Endometrial microvascular endothelial cells (primary cell): ENCODE measurements around the gene BMERB1. TPM values are rescaled to one million over a fixed set of nuclear protein-coding genes. Genes with fewer than 3 reads are reported as not detected.
"Not testable (repeated sequence)": the region's sequence is repeated elsewhere in the genome, so short reads cannot be mapped to it uniquely, and the experiment has no call there.

ENCODE experiments used
- in situ Hi-C: cut with HindIII; loops from 2 replicates; pipeline ENCODE4 v1.10.0; 2017; ENCODE audit warnings: low sequenced_read_pairs, low pct_unique_long_range_greater_than_20kb; ENCODE audit errors: inconsistent ontology term
- total RNA-seq: library from RNA; depleted of rRNA; stranded (reverse); fragments of >200 nt; gene quantifications from one replicate; pipeline ENCODE4 v1.2.3, GENCODE V29; 2015; ENCODE audit errors: inconsistent ontology term

BMERB1 gene
- total RNA-seq, 1 donor from 2014 or later, result 28.4 TPM

DNA sequence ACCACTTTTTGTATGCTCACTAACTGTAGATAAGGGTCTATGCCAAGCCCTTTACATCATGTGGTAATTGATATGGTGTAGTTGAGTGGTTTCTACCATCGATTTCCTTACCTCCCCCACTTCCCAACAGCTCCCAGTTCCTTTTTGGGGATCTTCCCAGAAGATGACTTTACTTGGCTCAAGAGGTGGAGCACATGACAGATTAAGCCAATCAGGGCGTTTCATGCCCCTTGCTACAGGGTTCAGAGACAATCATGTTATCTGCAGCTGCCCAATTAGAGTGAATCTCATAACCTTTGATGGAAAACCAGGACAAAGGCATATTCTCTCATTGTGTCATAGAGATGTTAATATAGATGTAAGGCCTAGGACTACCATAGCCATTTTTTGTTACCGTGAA, 16.2 kb upstream of the BMERB1 start:
- in situ Hi-C loops, result no loop called here

DNA sequence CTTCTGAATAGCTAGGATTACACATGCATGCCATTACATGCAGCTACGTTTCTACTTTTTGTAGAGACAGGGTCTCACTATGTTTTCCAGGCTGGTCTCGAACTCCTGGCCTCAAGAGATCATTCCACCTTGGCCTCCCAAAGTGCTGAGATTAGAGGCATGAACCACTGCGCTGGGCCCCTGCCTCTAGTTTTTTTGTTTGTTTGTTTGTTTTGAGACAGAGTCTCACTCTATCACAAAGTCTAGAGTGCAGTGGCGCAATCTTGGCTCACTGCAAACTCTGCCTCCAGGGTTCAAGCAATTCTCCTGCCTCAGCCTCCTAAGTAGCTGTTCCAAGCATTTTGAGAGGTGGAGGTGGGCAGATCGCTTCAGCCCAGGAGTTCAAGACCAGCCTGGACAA, 12.7 kb upstream of the BMERB1 start:
- in situ Hi-C loops, result not testable (repeated sequence)

DNA sequence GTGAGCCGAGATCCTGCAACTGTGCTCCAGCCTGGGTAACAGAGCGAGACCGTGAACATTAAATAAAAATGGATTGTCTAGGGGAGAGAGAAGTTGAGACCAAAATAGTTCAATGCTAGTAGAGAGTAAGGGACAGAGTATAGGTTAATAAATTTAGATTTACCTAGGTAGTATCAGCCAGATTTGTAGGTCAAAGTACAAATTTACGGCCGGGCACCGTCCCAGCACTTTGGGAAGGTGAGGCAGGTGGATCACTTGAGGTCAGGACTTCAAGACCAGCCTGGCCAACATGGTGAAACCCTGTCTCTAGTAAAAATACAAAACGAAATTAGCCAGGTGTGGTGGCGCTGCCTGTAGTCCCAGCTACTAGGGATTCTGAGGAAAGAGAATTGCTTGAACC, 12.2 kb upstream of the BMERB1 start:
- in situ Hi-C loops, result no loop called here

DNA sequence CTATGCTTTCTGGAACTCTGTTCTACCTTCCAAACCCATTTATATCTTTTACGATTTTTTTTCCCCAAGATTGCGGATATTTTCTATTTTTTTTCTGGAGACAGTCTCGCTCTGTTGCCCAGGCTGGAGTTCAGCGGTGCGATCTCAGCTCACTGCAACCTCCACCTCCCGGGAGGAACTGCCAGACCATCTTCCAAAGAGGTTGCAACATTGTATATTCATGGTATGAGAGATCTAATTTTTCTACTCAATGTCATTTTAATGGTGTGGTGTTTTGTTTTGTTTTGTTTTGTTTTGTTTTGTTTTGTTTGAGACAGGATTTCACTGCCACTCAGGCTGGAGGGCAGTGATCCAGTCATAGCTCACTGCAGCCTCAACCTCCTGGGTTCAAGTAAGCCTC, 8.5 kb upstream of the BMERB1 start:
- in situ Hi-C loops, result no loop called here

DNA sequence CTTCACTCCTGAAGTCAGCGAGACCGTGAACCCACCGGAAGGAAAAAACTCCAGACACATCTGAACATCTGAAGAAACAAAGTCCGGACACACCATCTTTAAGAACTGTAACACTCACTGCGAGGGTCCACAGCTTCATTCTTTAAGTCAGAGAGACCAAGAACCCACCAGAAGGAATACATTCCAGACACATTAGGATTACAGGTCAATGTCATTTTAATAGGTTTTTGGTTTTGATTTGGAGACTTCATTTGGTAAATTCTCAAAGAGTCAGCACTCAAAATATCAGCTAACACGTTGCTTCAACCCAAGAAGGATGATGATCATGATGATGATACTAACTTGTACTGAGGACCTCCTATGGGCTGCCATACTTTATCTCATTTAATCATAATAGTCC, 7.6 kb upstream of the BMERB1 start:
- in situ Hi-C loops, result no loop called here

DNA sequence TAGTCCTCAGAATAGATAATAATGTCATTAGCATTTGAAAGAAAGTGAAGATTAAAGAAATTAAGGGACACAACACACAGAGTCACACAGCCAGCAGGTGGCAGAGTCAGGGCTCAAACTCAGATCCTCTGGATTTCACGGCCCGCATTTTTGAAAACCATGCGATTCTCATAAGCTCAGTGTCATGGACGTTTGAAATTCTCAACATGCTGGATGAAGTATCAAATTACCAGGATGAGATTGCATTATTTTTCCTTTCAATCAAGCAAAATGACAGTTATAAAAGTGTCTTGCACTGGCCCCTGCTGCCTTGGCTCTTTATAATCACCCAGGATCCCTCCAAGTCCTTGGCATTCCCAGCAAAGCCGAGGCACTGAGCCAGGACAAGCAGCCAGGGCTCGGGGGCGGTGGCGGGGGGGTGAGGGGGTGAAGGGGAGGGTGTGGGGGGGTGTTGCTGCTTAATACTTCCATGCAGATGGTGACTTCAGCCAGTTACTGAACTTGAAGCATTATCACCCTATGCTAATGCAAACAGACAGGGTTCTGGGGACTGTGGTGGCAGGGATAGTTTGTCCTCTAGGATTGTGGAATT, 6.6 kb upstream of the BMERB1 start:
- in situ Hi-C loops, result no loop called here

DNA sequence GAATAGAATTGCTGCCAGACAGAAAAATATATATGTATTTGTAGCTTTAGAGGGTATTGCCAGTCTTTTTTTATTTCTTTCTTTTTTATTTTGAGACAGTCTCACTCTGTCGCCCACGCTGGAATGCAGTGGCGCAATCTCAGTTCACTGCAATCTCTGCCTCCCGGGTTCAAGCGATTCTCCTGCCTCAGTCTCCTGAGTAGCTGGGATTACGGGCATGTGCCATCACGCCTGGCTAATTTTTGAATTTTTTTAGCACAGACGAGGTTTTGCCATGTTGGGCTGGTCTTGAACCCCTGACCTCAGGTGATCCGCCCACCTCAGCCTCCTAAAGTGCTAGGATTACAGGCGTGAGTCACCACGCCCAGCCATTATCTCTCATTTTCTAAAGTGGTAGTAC, 3.5 kb upstream of the BMERB1 start:
- in situ Hi-C loops, result not testable (repeated sequence)

DNA sequence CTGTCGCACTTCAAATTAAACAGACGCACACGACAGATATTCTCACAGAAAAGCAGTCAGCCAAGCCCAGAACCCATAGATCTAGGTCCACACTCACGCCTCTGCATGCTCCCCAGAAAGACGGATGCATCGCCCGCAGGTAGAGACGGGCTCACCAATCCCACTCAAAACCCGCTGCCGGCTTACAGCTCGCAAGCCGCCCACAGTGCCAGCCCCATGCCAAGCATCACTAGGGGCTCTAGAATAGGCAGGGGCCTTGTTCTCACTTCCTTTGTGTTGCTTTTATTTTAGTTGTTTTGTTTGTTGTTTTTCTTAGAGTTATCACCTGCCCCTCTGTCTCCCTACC, 336 bp upstream of the BMERB1 start:
- in situ Hi-C loops, result no loop called here

DNA sequence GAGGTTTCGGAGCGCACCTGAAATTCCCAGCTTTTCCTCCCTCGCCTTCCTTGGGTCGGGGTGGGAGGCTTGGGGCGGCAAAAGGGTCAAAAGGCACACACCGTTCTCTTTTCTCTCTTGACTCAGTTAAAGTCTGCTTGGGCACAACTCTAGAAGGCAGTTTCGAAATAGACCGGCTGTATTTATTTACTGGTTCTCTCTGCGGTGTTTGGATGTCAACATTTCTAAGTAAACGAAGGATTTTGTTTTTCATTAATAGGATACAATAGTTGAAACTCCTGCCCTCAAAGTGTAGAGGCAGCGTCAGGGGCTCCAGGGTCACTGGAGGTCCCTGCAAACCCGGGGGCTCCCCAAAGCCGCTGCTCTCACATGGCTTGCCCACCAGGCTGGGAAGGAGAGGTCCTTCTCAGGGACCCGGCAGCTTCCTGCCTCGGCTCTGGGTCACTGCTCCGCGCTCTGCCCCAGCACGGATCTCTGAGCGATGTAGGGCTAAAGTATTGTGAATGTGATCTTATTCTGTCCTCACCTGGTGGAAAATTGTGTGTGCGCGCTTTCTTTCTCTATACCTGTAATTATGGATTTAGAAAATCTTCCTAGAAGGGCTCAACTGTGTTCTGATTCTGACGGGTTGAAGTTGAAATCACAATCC, 952 bp downstream of the BMERB1 start:
- in situ Hi-C loops, result no loop called here

DNA sequence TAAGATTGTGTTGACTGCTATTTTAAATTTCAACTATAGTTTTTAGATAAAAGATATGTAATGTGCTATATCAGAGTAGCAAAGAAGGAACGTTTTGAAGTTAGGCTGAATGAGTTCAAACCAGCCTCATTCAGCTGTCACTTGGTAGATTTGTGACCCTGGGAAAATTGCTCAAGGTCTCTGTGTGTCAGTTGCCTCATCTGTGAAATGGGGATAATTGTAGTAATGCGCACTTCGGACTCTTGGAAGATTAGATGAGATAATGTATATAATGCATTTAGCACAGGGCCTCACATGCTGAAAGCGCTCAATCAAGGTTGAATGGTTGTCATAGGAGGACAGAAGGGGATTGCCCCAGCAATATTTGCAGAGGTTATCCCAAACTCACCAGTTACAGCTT, 4.7 kb downstream of the BMERB1 start:
- in situ Hi-C loops, result no loop called here

DNA sequence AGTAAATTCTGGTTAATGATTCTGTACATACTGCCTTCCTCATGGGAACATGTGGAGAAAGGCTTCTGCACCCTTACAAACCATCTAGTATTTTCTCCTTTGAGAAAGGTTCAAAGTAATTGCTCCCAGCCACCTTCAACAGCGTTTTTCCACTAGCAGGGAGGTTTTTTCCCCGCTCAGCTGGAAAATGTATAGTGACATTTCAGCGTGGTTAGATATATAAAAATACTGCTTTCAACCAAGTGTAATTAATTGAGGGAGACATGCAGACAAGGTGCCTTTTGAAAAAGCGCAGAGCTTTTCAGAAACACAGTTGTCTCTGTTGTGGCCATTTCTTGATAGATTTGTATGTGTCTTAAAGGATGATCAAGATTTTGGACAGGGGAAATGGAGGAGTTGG, 5.1 kb downstream of the BMERB1 start:
- in situ Hi-C loops, result no loop called here

DNA sequence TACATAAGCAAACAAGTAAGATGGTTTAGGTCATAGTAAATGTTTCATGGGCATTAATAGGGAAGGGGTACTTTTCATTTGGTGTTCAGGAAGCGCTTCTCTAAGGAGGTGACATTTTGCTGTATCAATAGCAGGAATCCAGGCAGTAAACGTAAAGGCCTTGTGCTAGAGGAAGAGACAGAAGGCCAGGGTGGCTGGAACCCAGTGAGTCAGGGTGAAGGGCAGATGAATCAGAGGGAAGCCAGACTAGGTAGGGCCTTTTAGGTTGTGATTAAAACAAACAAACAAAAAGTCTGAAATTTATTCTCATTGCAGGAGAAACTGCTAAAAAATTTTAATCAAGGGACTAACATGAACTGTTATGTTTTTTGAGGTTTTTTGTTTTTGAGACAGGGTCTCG, 6.5 kb downstream of the BMERB1 start:
- in situ Hi-C loops, result no loop called here

DNA sequence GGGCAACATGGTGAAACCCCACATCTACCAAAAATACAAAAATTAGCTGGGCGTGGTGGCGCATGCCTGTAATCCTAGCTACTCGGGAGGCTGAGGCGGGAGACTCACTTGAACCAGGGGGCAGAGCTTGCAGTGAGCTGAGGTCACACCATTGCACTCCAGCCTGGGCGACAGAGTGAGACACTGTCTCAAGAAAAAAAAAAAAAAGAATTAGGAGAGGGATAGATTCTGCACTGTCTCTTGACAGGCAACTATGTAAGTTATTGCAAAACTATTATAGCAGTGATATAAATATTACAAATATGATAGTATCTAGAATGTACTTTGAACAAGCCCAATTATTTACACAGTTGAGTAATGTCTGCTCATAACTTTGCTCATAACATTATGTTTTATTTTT, 7.8 kb downstream of the BMERB1 start:
- in situ Hi-C loops, result not testable (repeated sequence)

DNA sequence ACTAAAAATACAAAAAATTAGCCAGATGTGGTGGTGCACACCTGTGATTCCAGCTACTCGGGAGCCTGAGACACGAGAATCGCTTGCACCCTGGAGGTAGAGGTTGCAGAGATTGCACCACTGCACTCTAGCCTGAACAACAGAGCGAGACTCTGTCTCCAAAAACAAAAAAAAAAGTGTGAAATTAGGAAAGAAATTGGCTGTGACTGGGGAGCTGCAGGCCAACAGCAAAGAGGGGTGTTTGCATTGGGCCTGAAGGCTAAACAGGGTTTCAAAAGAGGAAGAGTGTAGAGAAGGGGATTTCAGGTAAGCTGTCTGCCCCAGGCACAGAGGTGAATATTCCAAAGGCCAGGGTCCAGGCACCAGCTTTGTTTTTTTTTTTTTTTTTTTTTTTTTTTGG, 9.4 kb downstream of the BMERB1 start:
- in situ Hi-C loops, result no loop called here

DNA sequence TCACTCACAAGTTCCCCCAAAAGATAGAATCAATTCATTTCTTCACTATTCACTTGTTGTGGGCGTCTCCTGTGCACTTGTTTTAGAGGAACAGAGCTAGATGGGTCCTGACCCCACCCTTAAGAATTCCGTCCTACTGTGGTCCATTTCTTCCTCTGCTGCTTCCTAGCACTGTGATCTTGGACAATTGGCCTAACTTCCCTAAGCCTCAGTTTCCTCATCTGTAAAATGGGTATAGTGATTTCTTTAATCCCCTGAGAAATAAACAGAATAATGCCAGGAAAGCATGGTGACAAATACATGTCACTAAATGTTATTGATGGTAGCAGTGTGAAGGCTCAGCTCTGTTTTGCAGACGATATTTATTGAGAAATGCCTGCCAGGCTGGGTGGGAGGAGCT, 9.9 kb downstream of the BMERB1 start:
- in situ Hi-C loops, result no loop called here

DNA sequence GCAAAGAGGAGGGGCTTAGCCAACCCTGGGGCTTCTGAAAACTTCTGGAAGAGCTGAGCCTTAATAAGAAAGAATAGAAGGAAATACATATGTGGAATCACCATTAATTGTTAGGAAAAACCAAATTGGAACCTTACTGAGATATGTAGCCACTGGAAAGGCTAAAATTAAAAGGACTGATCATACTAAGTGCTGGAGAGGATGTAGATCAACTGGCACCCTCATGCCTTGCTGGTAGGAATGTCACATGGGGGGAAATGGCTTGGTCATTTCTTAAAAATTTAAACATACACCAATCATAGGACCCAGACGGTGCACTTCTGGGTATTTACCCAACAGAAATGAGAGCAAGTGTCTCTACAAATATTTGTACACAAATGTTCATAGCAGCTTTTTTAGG, 11.1 kb downstream of the BMERB1 start:
- in situ Hi-C loops, result no loop called here

DNA sequence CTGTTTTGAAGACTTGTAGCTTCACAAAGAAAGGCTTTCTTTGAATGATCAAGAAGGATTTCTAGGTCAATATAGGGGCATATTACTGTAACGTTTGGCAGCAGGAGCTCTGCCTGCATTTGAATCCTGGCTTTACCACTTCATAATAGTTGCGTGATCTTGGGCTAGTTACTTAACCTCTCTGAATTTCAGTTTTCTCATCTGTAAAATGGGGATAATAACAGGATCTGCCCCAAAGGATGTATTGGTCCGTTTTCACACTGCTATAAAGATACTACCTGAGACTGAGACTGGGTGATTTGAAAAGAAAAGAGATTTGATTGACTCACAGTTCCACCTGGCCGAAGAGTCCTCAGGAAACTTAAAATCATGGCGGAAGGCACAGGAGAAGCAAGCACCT, 12.5 kb downstream of the BMERB1 start:
- in situ Hi-C loops, result no loop called here

DNA sequence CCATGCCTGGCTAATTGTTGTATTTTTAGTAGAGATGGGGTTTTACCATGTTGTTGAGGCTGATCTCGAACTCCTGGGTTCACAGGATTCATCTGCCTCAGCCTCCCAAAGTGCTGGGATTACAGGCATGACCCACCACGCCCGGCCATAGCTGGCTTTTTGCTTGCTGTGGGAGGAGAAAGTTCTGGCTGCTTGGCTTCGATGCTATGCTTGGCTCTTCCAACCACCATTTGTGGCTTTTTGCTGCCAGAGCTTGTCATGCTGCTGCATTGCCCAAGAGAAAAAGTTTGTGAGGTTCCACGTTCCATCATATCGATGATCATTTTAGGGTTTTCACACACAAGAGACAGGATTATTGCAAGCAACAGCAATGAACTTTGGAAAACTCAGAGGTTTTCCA, 16.2 kb downstream of the BMERB1 start:
- in situ Hi-C loops, result no loop called here

DNA sequence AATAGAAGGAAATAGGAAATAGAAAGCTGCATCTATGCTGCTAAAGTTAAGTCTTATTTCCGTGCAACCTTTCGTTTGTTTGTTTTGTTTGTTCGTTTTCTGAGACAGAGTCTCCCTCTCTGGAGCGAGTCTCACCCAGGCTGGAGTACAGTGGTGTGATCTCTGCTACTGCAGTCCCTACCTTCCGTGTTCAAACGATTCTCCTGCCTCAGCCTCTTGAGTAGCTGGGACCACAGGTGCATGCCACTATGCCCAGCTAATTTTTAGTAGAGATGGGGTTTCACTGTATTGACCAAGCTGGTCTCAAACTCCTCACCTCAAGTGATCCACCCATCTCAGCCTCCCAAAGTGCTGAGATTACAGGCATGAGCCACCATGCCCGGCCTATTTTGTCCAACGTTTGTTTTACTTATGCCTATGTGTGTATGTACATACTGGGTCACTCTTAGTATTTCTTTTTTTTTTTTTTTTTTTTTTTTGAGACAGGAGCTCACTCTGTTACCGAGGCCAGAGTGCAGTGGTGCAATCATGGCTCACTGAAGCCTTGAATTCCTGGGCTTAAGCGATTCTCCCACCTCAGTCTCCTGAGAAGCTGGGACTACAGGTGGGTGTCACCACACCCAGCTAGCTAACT, 16.8 kb downstream of the BMERB1 start:
- in situ Hi-C loops, result no loop called here

DNA sequence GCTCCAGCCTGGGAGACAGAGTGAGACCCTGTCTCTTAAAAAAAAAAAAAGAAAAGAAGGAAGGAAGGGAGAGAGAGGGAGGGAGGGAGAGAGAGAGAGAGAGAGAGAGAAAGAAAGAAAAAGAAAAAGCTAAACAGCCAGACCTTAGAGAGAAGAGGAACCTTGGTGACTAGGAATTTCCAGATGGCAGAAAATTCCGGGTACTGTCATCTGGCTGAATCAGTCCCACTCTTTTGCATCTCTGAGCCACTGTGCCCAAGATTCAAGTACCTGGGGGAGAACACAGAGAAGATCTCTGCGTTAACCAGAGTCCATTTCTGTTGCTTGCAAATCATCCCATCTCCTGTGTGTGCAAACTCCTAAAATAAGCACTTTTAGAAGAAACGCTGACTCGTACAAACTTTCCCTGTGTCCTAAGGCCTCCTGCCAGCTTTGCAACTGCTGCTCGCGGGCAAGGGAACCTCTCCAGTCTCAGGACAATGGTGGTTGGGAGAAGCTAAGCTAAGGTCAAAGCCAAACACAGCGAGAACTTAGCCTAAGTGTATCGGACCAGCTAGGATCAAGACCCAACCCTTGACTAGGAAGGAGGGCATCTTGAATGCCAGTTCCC, 18.0 kb downstream of the BMERB1 start:
- in situ Hi-C loops, result no loop called here
